Neural progenitor cell (in vitro differentiated cells): ENCODE data around the gene BIRC5. TPM values are rescaled to one million over a fixed set of nuclear protein-coding genes. Genes with fewer than 3 reads are reported as not detected.

Source experiments
- DNase-seq: peaks from one replicate; pipeline ENCODE4 v3.0.0-alpha.2; 2016; ENCODE audit warnings: low spot score
- H2AFZ ChIP-seq: fragments of 200-600 bp; sonication (generic); replicated peaks from 2 replicates; pipeline ENCODE4 v1.6.1; 2016; ENCODE audit warnings: antibody characterized with exemption
- H3F3A ChIP-seq: fragments of 200-600 bp; sonication (generic); 2 replicates; pipeline ENCODE4 v1.6.1; 2016; ENCODE audit warnings: antibody characterized with exemption, low read depth
- H3K27ac ChIP-seq: fragments of 200-600 bp; sonication (generic); 2 replicates; pipeline ENCODE4 v1.5.1; 2016; ENCODE audit warnings: mild to moderate bottlenecking
- H3K27me3 ChIP-seq: fragments of 200-600 bp; sonication (generic); 2 replicates; pipeline ENCODE4 v1.6.1; 2016; ENCODE audit warnings: mild to moderate bottlenecking, moderate library complexity
- H3K36me3 ChIP-seq: fragments of 200-600 bp; sonication (generic); 2 replicates; pipeline ENCODE4 v1.5.1; 2016
- H3K4me1 ChIP-seq: fragments of 200-600 bp; sonication (generic); 2 replicates; pipeline ENCODE4 v1.6.1; 2016; ENCODE audit warnings: mixed run types
- H3K4me2 ChIP-seq: fragments of 200-600 bp; sonication (generic); 2 replicates; pipeline ENCODE4 v1.6.1; 2016
- H3K4me3 ChIP-seq: fragments of 200-600 bp; sonication (generic); 2 replicates; pipeline ENCODE4 v1.5.1; 2016
- H3K79me2 ChIP-seq: fragments of 200-600 bp; sonication (generic); 2 replicates; pipeline ENCODE4 v1.6.1; 2016; ENCODE audit warnings: low read depth
- H3K9ac ChIP-seq: fragments of 200-600 bp; sonication (generic); 2 replicates; pipeline ENCODE4 v1.6.1; 2016
- H3K9me3 ChIP-seq: fragments of 200-600 bp; sonication (generic); 2 replicates; pipeline ENCODE4 v1.5.1; 2016; ENCODE audit warnings: low read depth
- H4K20me1 ChIP-seq: fragments of 200-600 bp; sonication (generic); 2 replicates; pipeline ENCODE4 v1.6.1; 2016; ENCODE audit warnings: low read depth
- H3K27ac Mint-ChIP-seq: 3 replicates; pipeline ENCODE4 v1.8.0; 2021; ENCODE audit warnings: mixed read lengths
- H3K27me3 Mint-ChIP-seq: 2 replicates; pipeline ENCODE4 v1.8.0; 2022; ENCODE audit warnings: low read depth, mild to moderate bottlenecking, inconsistent platforms, moderate library complexity, mixed read lengths; ENCODE audit not compliant: insufficient read depth
- H3K36me3 Mint-ChIP-seq: 3 replicates; pipeline ENCODE4 v1.8.0; 2021; ENCODE audit warnings: mixed read lengths
- H3K4me1 Mint-ChIP-seq: 3 replicates; pipeline ENCODE4 v1.8.0; 2021; ENCODE audit warnings: mixed read lengths
- H3K4me3 Mint-ChIP-seq: 3 replicates; pipeline ENCODE4 v1.8.0; 2021; ENCODE audit warnings: mild to moderate bottlenecking, moderate library complexity, mixed read lengths
- H3K9me3 Mint-ChIP-seq: 3 replicates; pipeline ENCODE4 v1.8.0; 2020; ENCODE audit warnings: mixed read lengths
- CTCF ChIP-seq: fragments of 200-600 bp; sonication (generic); IDR thresholded peaks from 2 replicates; pipeline ENCODE4 v1.5.1; 2017; ENCODE audit warnings: antibody characterized with exemption, mild to moderate bottlenecking
- EZH2 ChIP-seq: fragments of 200-600 bp; sonication (generic); IDR thresholded peaks from 2 replicates; pipeline ENCODE4 v1.6.1; 2017; ENCODE audit warnings: antibody characterized with exemption, mild to moderate bottlenecking, moderate library complexity
- EZH2phosphoT487 ChIP-seq: fragments of 200-600 bp; sonication (generic); IDR thresholded peaks from 2 replicates; pipeline ENCODE4 v1.6.1; 2017; ENCODE audit warnings: antibody characterized with exemption
- total RNA-seq: library from RNA; depleted of rRNA; stranded (reverse); fragments of >200 nt; gene quantifications from 2 replicates; pipeline ENCODE4 v1.2.3, GENCODE V29; 2015; ENCODE audit warnings: low replicate concordance

BIRC5 gene
- total RNA-seq, 1 donor from 2014 or later: 144 TPM

GRCh38 chr17:78184868-78185267, 29.2 kb upstream of the BIRC5 start:
- Histone ChIP-seq H3K4me1 (peaks cover 27% of the 10 kb centered on the region), H4K20me1 (peaks cover 40% of the 10 kb centered on the region), H3K9me3 (no peaks in the 10 kb centered on the region), H3K4me2 (peak overlapping the region; percentile 97), H3K36me3 (peaks cover 3% of the 10 kb centered on the region), H3F3A (no peaks in the 10 kb centered on the region), H3K27me3 (no peaks in the 10 kb centered on the region), H3K79me2 (peaks cover 86% of the 10 kb centered on the region), H3K4me3 (peak overlapping the region; percentile 70), H2AFZ (no peak overlapping the region), H3K9ac (peak overlapping the region; percentile 40), H3K27ac (no peak overlapping the region)
- Mint-ChIP-seq H3K27ac (peak overlapping the region; percentile 40), H3K36me3 (peaks cover 25% of the 10 kb centered on the region), H3K4me3 (peak overlapping the region; percentile 88), H3K4me1 (peaks cover 32% of the 10 kb centered on the region), H3K27me3 (peaks cover 6% of the 10 kb centered on the region), H3K9me3 (no peaks in the 10 kb centered on the region)
- DNase-seq: no peak
- no peak for TF ChIP-seq CTCF
- no peak for TF ChIP-seq EZH2
- no peak for TF ChIP-seq EZH2phosphoT487

GRCh38 chr17:78185981-78186691, 27.9 kb upstream of the BIRC5 start:
- no peak overlapping the region for H2AFZ ChIP-seq
- peak overlapping the region; percentile 97 for H3K4me2 ChIP-seq
- H3K27me3 Mint-ChIP-seq: peaks cover 10% of the 10 kb centered on the region
- TF ChIP-seq EZH2 (no peak), CTCF (no peak), EZH2phosphoT487 (no peak)
- peak; percentile 42 for DNase-seq
- H3K9me3 ChIP-seq: no peaks in the 10 kb centered on the region
- peaks cover 27% of the 10 kb centered on the region for H3K4me1 ChIP-seq
- H3K4me3 Mint-ChIP-seq: peak overlapping the region; percentile 88
- H3K36me3 Mint-ChIP-seq: peaks cover 23% of the 10 kb centered on the region
- H3K9me3 Mint-ChIP-seq: no peaks in the 10 kb centered on the region
- H3K27ac Mint-ChIP-seq: peak overlapping the region; percentile 60
- H4K20me1 ChIP-seq: peaks cover 40% of the 10 kb centered on the region
- no peaks in the 10 kb centered on the region for H3K27me3 ChIP-seq
- H3K9ac ChIP-seq: peak overlapping the region; percentile 60
- H3K4me1 Mint-ChIP-seq: peaks cover 34% of the 10 kb centered on the region
- no peaks in the 10 kb centered on the region for H3F3A ChIP-seq
- peaks cover 85% of the 10 kb centered on the region for H3K79me2 ChIP-seq
- peak overlapping the region; percentile 70 for H3K4me3 ChIP-seq
- H3K27ac ChIP-seq: no peak overlapping the region
- no peaks in the 10 kb centered on the region for H3K36me3 ChIP-seq

GRCh38 chr17:78186692-78187595, 27.1 kb upstream of the BIRC5 start, which contains the start of the genes AFMID and TK1:
Gene AFMID, plus strand, starts transcription at chr17:78187362. Its CDS starts 9 bp downstream, at chr17:78187371.
Gene TK1, minus strand, starts transcription at chr17:78187052. Its CDS starts 58 bp downstream, at chr17:78186994.
- no peaks in the 10 kb centered on the region for H3K27me3 ChIP-seq
- Mint-ChIP-seq H3K36me3 (peaks cover 23% of the 10 kb centered on the region), H3K27me3 (peaks cover 10% of the 10 kb centered on the region), H3K4me1 (peaks cover 34% of the 10 kb centered on the region), H3K27ac (peak within 1 kb of the TSS; percentile 60), H3K9me3 (no peaks in the 10 kb centered on the region), H3K4me3 (peak within 1 kb of the TSS; percentile 88)
- H3K36me3 ChIP-seq: no peaks in the 10 kb centered on the region
- no peaks in the 10 kb centered on the region for H3K9me3 ChIP-seq
- no peaks in the 10 kb centered on the region for H3F3A ChIP-seq
- peak within 1 kb of the TSS; percentile 70 for H3K4me3 ChIP-seq
- peak within 1 kb of the TSS; percentile 54 for H2AFZ ChIP-seq
- peak; percentile 99 for DNase-seq
- peaks cover 40% of the 10 kb centered on the region for H4K20me1 ChIP-seq
- H3K79me2 ChIP-seq: peaks cover 79% of the 10 kb centered on the region
- peaks cover 27% of the 10 kb centered on the region for H3K4me1 ChIP-seq
- TF ChIP-seq EZH2 (no peak), CTCF (peak; percentile 95), EZH2phosphoT487 (no peak)
- peak within 1 kb of the TSS; percentile 97 for H3K4me2 ChIP-seq
- H3K27ac ChIP-seq: no peak within 1 kb of the TSS
- peak within 1 kb of the TSS; percentile 61 for H3K9ac ChIP-seq
